Endothelial cell of umbilical vein (primary cell): ENCODE results near the gene LILRB5.

ENCODE experiments used
- CTCF ChIP-seq, 2 donors: IDR thresholded peaks; 1 replicate in 1 of 2; 2 replicates in 1 of 2; pipeline ENCODE4 v1.5.1; 2011; ENCODE audit warnings: low read length in 2 of 2, mild to moderate bottlenecking in 2 of 2, moderate library complexity in 2 of 2, control low read depth in 1 of 2, inconsistent platforms in 1 of 2, low read depth in 1 of 2; ENCODE audit not compliant: insufficient read depth in 1 of 2; ENCODE audit errors: extremely low read depth in 1 of 2
- EZH2 ChIP-seq: IDR thresholded peaks from 2 replicates; pipeline ENCODE4 v1.6.1; 2012; ENCODE audit warnings: borderline replicate concordance, low read depth, mild to moderate bottlenecking, moderate library complexity, low read length, inconsistent platforms; ENCODE audit not compliant: severe bottlenecking
- FOS ChIP-seq: IDR thresholded peaks from 2 replicates; pipeline ENCODE4 v1.6.1; 2011; ENCODE audit warnings: mild to moderate bottlenecking, low read length, moderate library complexity, borderline replicate concordance; ENCODE audit not compliant: insufficient read depth
- MYC ChIP-seq: IDR thresholded peaks from one replicate; pipeline ENCODE4 v1.6.1; 2011; ENCODE audit warnings: mild to moderate bottlenecking, low read depth, low read length
- POLR2A ChIP-seq: IDR thresholded peaks from 2 replicates; pipeline ENCODE4 v1.6.1; 2012; ENCODE audit warnings: low read depth, mild to moderate bottlenecking, control low read depth, low read length
- TF ChIP-seq, protein P1 (sequence below): IDR thresholded peaks from 2 replicates; pipeline ENCODE4 v1.6.1; 2011; ENCODE audit not compliant: insufficient read depth, insufficient read length

DNA sequence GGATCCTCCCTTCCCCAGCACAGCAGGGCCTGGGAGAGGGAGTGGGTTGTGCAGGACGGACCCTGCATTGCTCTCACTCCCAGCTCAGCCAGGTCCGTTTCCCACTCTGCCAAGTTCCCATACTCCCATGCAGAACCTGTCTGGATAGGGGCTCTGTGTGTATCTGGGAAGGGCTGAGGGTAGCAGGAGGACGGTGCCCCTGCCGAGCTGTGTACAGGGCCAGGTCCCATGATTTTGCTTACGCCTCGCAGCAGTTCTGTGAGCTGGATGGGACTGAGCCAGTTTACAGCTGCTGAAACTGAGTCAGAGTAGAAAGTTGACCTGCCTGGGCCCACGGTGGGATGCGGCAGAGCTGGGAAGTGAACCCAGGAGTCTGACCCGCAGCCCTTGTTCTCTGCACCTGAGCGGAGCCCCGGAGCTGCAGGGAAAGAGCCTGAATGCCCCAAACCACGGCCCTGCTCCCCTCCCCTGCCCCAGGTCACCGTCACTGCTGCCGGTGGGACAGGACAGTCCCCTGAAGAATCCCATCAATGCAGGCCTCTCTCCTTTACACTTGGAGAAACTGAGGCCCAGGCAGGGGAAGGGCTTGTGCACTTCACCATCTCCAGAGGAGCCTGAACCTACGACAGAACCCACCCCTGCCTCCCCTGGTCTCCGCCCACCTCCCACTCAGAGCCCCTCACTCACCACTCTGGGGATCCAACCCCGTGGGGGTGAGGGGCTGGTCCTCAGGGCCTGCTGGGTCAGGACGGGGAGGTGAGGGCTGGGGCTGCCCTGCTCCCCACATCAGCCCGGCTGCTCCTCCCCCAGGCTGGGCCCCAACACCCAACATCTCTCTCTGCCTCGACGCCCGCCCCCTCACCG lies 3.5 kb downstream of the LILRB5 start:
- TF ChIP-seq EZH2 (no peak), POLR2A (no peak), CTCF (IDR thresholded peaks at IDR 0.05; ENCODE audit: extremely low read depth in 1 of 2, insufficient read depth in 1 of 2, low read depth in 1 of 2, low read length in 2 of 2) (no peak), MYC (no peak), FOS (no peak)
- TF ChIP-seq, protein P1, sequence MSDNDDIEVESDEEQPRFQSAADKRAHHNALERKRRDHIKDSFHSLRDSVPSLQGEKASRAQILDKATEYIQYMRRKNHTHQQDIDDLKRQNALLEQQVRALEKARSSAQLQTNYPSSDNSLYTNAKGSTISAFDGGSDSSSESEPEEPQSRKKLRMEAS = no peak
